ENCODE data around the gene OR1S1.

OR1S1 gene

DNA sequence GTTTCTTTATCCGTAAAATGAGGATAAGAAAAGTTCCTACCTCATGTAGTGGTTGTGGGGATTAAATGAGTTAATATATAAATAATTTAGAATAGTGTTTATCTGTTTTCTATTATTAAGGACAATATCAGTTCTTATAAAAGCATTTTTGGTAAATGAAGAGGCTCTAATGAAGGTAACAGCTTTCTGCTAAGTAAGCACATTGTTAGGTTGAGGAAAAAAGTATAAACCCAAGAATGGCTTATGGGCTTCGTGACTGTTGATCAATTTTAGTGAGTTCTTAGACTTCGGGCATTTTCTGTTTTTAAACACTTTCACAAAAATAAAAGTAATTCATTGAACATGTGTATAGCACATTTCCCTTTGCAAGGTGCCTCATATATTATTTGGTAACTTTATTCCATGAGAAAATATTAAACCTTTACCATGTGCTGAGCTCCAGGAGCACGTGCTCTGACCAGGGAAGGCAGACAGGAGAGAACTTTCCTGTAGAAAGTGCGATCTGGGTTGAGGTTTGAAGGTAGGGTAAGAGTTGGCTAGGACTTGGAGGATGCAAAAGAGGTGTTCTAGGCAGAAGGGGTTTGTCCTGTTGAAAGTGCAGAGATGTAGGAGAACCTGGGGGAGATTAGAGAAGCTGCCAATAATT is 35.0 kb upstream of the OR1S1 start:
- Histone ChIP-seq H2AFZ (ENCODE audit: low read depth) (no peak overlapping the region), H3K9ac (no peak overlapping the region), H3K4me1 (ENCODE audit: low read depth, poor library complexity, severe bottlenecking) (peaks cover 11% of the 10 kb centered on the region), H3K79me2 (ENCODE audit: insufficient read depth, low read depth) (no peaks in the 10 kb centered on the region), H3K27ac (no peak overlapping the region), H3K4me2 (no peak overlapping the region), H3K4me3 (IDR thresholded peaks at IDR 0.05; ENCODE audit: insufficient read depth, low read depth, low read length) (no peak overlapping the region), H3K27me3 (ENCODE audit: insufficient read depth, low read depth) (no peaks in the 10 kb centered on the region), H3K36me3 (ENCODE audit: insufficient read depth) (no peaks in the 10 kb centered on the region), H4K20me1 (ENCODE audit: insufficient read depth) (no peaks in the 10 kb centered on the region)
- TF ChIP-seq, protein P1, sequence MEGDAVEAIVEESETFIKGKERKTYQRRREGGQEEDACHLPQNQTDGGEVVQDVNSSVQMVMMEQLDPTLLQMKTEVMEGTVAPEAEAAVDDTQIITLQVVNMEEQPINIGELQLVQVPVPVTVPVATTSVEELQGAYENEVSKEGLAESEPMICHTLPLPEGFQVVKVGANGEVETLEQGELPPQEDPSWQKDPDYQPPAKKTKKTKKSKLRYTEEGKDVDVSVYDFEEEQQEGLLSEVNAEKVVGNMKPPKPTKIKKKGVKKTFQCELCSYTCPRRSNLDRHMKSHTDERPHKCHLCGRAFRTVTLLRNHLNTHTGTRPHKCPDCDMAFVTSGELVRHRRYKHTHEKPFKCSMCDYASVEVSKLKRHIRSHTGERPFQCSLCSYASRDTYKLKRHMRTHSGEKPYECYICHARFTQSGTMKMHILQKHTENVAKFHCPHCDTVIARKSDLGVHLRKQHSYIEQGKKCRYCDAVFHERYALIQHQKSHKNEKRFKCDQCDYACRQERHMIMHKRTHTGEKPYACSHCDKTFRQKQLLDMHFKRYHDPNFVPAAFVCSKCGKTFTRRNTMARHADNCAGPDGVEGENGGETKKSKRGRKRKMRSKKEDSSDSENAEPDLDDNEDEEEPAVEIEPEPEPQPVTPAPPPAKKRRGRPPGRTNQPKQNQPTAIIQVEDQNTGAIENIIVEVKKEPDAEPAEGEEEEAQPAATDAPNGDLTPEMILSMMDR (conservative IDR thresholded peaks at IDR 0.05; ENCODE audit: low read depth, low read length) = no peak

- TF ChIP-seq, protein P1 (conservative IDR thresholded peaks at IDR 0.05; ENCODE audit: low read depth, low read length) = no peak
Measured at GRCh38 chr11:58178444-58178843, 34.1 kb upstream of the OR1S1 start.

DNA sequence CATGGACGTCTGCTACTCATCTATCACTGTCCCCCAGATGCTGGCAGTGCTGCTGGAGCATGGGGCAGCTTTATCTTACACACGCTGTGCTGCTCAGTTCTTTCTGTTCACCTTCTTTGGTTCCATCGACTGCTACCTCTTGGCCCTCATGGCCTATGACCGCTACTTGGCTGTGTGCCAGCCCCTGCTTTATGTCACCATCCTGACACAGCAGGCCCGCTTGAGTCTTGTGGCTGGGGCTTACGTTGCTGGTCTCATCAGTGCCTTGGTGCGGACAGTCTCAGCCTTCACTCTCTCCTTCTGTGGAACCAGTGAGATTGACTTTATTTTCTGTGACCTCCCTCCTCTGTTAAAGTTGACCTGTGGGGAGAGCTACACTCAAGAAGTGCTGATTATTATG is 32.9 kb upstream of the OR1S1 start:
- Histone ChIP-seq H3K27ac (no peak overlapping the region), H3K4me1 (ENCODE audit: low read depth, poor library complexity, severe bottlenecking) (peaks cover 33% of the 10 kb centered on the region), H4K20me1 (ENCODE audit: insufficient read depth) (no peaks in the 10 kb centered on the region), H3K79me2 (ENCODE audit: insufficient read depth, low read depth) (no peaks in the 10 kb centered on the region), H3K4me2 (no peak overlapping the region), H3K27me3 (ENCODE audit: insufficient read depth, low read depth) (no peaks in the 10 kb centered on the region), H2AFZ (ENCODE audit: low read depth) (no peak overlapping the region), H3K36me3 (ENCODE audit: insufficient read depth) (no peaks in the 10 kb centered on the region), H3K9ac (no peak overlapping the region), H3K4me3 (IDR thresholded peaks at IDR 0.05; ENCODE audit: insufficient read depth, low read depth, low read length) (no peak overlapping the region)
- TF ChIP-seq, protein P1 (conservative IDR thresholded peaks at IDR 0.05; ENCODE audit: low read depth, low read length) = no peak

More at GRCh38 chr11:58178444-58178843, 34.1 kb upstream of the OR1S1 start:
- Histone ChIP-seq H3K36me3 (ENCODE audit: insufficient read depth) (no peaks in the 10 kb centered on the region), H3K4me1 (ENCODE audit: low read depth, poor library complexity, severe bottlenecking) (peaks cover 21% of the 10 kb centered on the region), H3K4me2 (no peak overlapping the region), H3K4me3 (IDR thresholded peaks at IDR 0.05; ENCODE audit: insufficient read depth, low read depth, low read length) (no peak overlapping the region), H3K9ac (no peak overlapping the region), H3K79me2 (ENCODE audit: insufficient read depth, low read depth) (no peaks in the 10 kb centered on the region), H2AFZ (ENCODE audit: low read depth) (no peak overlapping the region), H4K20me1 (ENCODE audit: insufficient read depth) (no peaks in the 10 kb centered on the region), H3K27ac (no peak overlapping the region), H3K27me3 (ENCODE audit: insufficient read depth, low read depth) (no peaks in the 10 kb centered on the region)

DNA sequence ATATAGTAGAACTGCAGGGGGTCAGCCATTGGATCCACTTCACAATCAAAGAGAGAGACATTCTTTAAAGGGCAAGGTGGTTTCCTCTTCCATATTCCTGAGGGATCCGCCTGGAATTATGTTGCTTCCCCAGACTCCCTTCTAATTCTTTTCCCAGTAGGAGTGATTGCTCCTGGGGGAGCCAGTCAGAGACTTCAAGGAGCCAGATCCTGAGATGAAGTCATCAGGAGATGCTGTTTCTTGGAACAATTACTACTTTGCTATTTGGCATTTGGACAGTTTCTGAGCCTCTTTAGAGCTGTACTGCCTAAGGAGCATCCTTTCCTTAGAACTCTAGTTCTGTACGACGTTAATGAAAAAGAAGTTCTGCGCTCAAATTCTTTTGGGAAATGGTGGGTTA is 25.6 kb upstream of the OR1S1 start:
- TF ChIP-seq, protein P1 (conservative IDR thresholded peaks at IDR 0.05; ENCODE audit: low read depth, low read length) = no peak
- no peaks in the 10 kb centered on the region for H3K36me3 ChIP-seq (ENCODE audit: insufficient read depth)

More for the DNA sequence above, 25.6 kb upstream of the OR1S1 start:
- Histone ChIP-seq H3K4me3 (IDR thresholded peaks at IDR 0.05; ENCODE audit: insufficient read depth, low read depth, low read length) (no peak overlapping the region), H4K20me1 (ENCODE audit: insufficient read depth) (no peaks in the 10 kb centered on the region), H3K4me1 (ENCODE audit: low read depth, poor library complexity, severe bottlenecking) (peaks cover 29% of the 10 kb centered on the region), H3K27me3 (ENCODE audit: insufficient read depth, low read depth) (no peaks in the 10 kb centered on the region), H3K4me2 (no peak overlapping the region), H3K9ac (no peak overlapping the region), H2AFZ (ENCODE audit: low read depth) (no peak overlapping the region), H3K79me2 (ENCODE audit: insufficient read depth, low read depth) (no peaks in the 10 kb centered on the region), H3K27ac (no peak overlapping the region)
